ENCODE data around the gene HSPD1. TPM values are rescaled to one million over a fixed set of nuclear protein-coding genes. Genes with fewer than 3 reads are reported as not detected.
"Not testable (repeated sequence)": the region's sequence is repeated elsewhere in the genome, so short reads cannot be mapped to it uniquely, and the experiment has no call there.

The HSPD1 gene
- polyA plus RNA-seq, 3 donors: 602 to 701 (median 616) TPM

GRCh38 chr2:197504512-197504911 lies 4.9 kb upstream of the HSPD1 start:
- DNase-seq (ENCODE audit: extremely low read depth in 1 of 11, low read depth in 9 of 11, low spot score in 4 of 11): no peak

GRCh38 chr2:197504000-197504399 lies 4.4 kb upstream of the HSPD1 start:
- DNase-seq (ENCODE audit: extremely low read depth in 1 of 11, low read depth in 9 of 11, low spot score in 4 of 11): no peak

GRCh38 chr2:197502685-197503084 lies 3.0 kb upstream of the HSPD1 start:
- no peak for DNase-seq (ENCODE audit: extremely low read depth in 1 of 11, low read depth in 9 of 11, low spot score in 4 of 11)

GRCh38 chr2:197502201-197502600 lies 2.6 kb upstream of the HSPD1 start:
- DNase-seq (ENCODE audit: extremely low read depth in 1 of 11, low read depth in 9 of 11, low spot score in 4 of 11): no peak

GRCh38 chr2:197500503-197501131 lies 977 bp upstream of the HSPD1 start:
- DNase-seq (ENCODE audit: extremely low read depth in 1 of 11, low read depth in 9 of 11, low spot score in 4 of 11): peak in 4 of 11 donors; percentile 20 to 35 (median 25)

GRCh38 chr2:197498937-197499593 lies 575 bp downstream of the HSPD1 start:
- peak in 9 of 11 donors; percentile 41 to 79 (median 61) for DNase-seq (ENCODE audit: extremely low read depth in 1 of 11, low read depth in 9 of 11, low spot score in 4 of 11)

- DNase-seq (ENCODE audit: extremely low read depth in 1 of 11, low read depth in 9 of 11, low spot score in 4 of 11): no peak
Observed at GRCh38 chr2:197498235-197498936, 1.3 kb downstream of the HSPD1 start.

- DNase-seq (ENCODE audit: extremely low read depth in 1 of 11, low read depth in 9 of 11, low spot score in 4 of 11): no peak
Observed at GRCh38 chr2:197497326-197497725, 2.3 kb downstream of the HSPD1 start.

GRCh38 chr2:197496695-197497094 lies 2.9 kb downstream of the HSPD1 start:
- no peak for DNase-seq (ENCODE audit: extremely low read depth in 1 of 11, low read depth in 9 of 11, low spot score in 4 of 11)

- DNase-seq (ENCODE audit: extremely low read depth in 1 of 11, low read depth in 9 of 11, low spot score in 4 of 11): no peak
Observed at GRCh38 chr2:197495433-197496134, 4.1 kb downstream of the HSPD1 start.

- DNase-seq (ENCODE audit: extremely low read depth in 1 of 11, low read depth in 9 of 11, low spot score in 4 of 11): no peak
Observed at GRCh38 chr2:197487385-197487784, 12.3 kb downstream of the HSPD1 start.

- no peak for DNase-seq (ENCODE audit: extremely low read depth in 1 of 11, low read depth in 9 of 11, low spot score in 4 of 11)
Observed at GRCh38 chr2:197486175-197486574, 13.5 kb downstream of the HSPD1 start.

GRCh38 chr2:197484248-197484647 lies 15.4 kb downstream of the HSPD1 start:
- not testable (repeated sequence) for DNase-seq (ENCODE audit: extremely low read depth in 1 of 11, low read depth in 9 of 11, low spot score in 4 of 11)

GRCh38 chr2:197480165-197481036 lies 19.2 kb downstream of the HSPD1 start:
- DNase-seq (ENCODE audit: extremely low read depth in 1 of 11, low read depth in 9 of 11, low spot score in 4 of 11): no peak

- DNase-seq (ENCODE audit: extremely low read depth in 1 of 11, low read depth in 9 of 11, low spot score in 4 of 11): no peak
Observed at GRCh38 chr2:197477797-197478196, 21.8 kb downstream of the HSPD1 start.

- no peak for DNase-seq (ENCODE audit: extremely low read depth in 1 of 11, low read depth in 9 of 11, low spot score in 4 of 11)
Observed at GRCh38 chr2:197472166-197472565, 27.5 kb downstream of the HSPD1 start.

GRCh38 chr2:197464175-197464574 lies 35.5 kb downstream of the HSPD1 start:
- no peak for DNase-seq (ENCODE audit: extremely low read depth in 1 of 11, low read depth in 9 of 11, low spot score in 4 of 11)

GRCh38 chr2:197461057-197461456 lies 38.6 kb downstream of the HSPD1 start:
- no peak for DNase-seq (ENCODE audit: extremely low read depth in 1 of 11, low read depth in 9 of 11, low spot score in 4 of 11)

GRCh38 chr2:197460649-197461048 lies 39.0 kb downstream of the HSPD1 start:
- no peak for DNase-seq (ENCODE audit: extremely low read depth in 1 of 11, low read depth in 9 of 11, low spot score in 4 of 11)

All from renal cortex interstitium (tissue), 11 donors.